ENCODE results near the gene SLC2A4RG. TPM values are rescaled to one million over a fixed set of nuclear protein-coding genes. Genes with fewer than 3 reads are reported as not detected.
A peak's percentile ranks its signal among the peaks of the same experiment; 100 is the strongest.

Gene SLC2A4RG
- total and polyA plus RNA-seq, 2 of the 13 experiments (the other 11 are each of a cell fraction or from before 2014, with no cell fraction given) = 91.4 to 95.9 TPM

DNA sequence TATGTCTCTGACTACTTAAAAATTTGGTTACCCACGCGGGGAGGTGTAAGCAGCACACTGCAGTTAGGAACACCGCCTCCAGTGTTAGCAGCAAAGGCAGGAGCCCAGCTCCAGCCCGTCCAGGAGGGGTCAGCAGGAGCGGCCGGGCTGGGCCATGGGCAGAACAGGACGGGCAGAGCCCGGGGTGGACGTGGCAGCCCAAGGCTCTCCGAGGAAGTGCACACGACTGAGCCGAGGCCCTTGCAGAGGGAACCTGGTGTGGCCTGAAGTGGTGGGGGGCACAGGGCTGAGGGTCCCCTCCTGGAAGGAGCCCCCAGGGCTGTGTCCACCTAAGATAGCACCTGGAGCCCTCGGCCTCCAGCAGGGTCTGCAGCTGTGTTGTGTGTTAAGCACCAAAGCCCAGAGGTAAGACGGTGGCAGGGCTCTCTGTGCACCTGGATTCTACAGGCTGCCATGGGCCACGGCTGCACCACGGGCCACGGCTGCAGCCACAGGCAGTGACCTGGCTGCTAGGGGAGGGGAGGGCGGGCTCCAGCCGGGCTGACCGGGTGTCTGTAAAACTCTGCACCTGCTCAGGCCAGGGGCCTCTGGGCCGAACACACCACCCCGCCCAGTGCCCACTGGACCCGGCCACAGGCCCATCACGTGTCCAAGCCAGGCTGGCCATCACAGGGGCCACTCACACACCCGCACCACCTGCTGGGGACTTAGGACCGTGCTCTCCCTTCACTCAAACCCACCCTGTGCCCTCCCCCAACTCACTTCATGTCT, 6.6 kb downstream of the SLC2A4RG start (continued):
- TF ChIP-seq PAX8 (CRISPR knock-in tag; IDR thresholded peaks at IDR 0.05; ENCODE audit: borderline replicate concordance) = no peak
- TF ChIP-seq ZNF891 (CRISPR knock-in tag; IDR thresholded peaks at IDR 0.05) = no peak
- TF ChIP-seq SETDB1 (CRISPR knock-in tag; IDR thresholded peaks at IDR 0.05; ENCODE audit: borderline replicate concordance) = no peak
- TF ChIP-seq ZNF782 (CRISPR knock-in tag; IDR thresholded peaks at IDR 0.05; ENCODE audit: borderline replicate concordance) = no peak
- TF ChIP-seq SPEN (CRISPR knock-in tag; IDR thresholded peaks at IDR 0.05; ENCODE audit: low read depth) = 0 out of 2 replicates have a peak, but pooled peaks have one; percentile 50
- TF ChIP-seq, protein P1, sequence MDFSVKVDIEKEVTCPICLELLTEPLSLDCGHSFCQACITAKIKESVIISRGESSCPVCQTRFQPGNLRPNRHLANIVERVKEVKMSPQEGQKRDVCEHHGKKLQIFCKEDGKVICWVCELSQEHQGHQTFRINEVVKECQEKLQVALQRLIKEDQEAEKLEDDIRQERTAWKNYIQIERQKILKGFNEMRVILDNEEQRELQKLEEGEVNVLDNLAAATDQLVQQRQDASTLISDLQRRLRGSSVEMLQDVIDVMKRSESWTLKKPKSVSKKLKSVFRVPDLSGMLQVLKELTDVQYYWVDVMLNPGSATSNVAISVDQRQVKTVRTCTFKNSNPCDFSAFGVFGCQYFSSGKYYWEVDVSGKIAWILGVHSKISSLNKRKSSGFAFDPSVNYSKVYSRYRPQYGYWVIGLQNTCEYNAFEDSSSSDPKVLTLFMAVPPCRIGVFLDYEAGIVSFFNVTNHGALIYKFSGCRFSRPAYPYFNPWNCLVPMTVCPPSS (IDR thresholded peaks at IDR 0.05) = no peak
- TF ChIP-seq ZSCAN21 (CRISPR knock-in tag; IDR thresholded peaks at IDR 0.05; ENCODE audit: borderline replicate concordance) = no peak
- TF ChIP-seq AHR (CRISPR knock-in tag; IDR thresholded peaks at IDR 0.05) = no peak
- no peak for TF ChIP-seq ZBTB1 (CRISPR knock-in tag; IDR thresholded peaks at IDR 0.05; ENCODE audit: borderline replicate concordance)
- TF ChIP-seq, protein P2, sequence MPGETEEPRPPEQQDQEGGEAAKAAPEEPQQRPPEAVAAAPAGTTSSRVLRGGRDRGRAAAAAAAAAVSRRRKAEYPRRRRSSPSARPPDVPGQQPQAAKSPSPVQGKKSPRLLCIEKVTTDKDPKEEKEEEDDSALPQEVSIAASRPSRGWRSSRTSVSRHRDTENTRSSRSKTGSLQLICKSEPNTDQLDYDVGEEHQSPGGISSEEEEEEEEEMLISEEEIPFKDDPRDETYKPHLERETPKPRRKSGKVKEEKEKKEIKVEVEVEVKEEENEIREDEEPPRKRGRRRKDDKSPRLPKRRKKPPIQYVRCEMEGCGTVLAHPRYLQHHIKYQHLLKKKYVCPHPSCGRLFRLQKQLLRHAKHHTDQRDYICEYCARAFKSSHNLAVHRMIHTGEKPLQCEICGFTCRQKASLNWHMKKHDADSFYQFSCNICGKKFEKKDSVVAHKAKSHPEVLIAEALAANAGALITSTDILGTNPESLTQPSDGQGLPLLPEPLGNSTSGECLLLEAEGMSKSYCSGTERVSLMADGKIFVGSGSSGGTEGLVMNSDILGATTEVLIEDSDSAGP (CRISPR knock-in tag; IDR thresholded peaks at IDR 0.05; ENCODE audit: borderline replicate concordance) = peak; percentile 13; the same call in 1 of the 2 replicates
- 0 out of 2 replicates have a peak, but pooled peaks have one; percentile 37 for TF ChIP-seq ZNF607 (CRISPR knock-in tag; IDR thresholded peaks at IDR 0.05; ENCODE audit: borderline replicate concordance)
- TF ChIP-seq, protein P3, sequence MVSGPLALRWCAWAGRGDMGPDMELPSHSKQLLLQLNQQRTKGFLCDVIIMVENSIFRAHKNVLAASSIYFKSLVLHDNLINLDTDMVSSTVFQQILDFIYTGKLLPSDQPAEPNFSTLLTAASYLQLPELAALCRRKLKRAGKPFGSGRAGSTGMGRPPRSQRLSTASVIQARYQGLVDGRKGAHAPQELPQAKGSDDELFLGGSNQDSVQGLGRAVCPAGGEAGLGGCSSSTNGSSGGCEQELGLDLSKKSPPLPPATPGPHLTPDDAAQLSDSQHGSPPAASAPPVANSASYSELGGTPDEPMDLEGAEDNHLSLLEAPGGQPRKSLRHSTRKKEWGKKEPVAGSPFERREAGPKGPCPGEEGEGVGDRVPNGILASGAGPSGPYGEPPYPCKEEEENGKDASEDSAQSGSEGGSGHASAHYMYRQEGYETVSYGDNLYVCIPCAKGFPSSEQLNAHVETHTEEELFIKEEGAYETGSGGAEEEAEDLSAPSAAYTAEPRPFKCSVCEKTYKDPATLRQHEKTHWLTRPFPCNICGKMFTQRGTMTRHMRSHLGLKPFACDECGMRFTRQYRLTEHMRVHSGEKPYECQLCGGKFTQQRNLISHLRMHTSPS (CRISPR knock-in tag; IDR thresholded peaks at IDR 0.05; ENCODE audit: low read depth) = 0 out of 2 replicates have a peak, but pooled peaks have one; percentile 17
- TF ChIP-seq ZFP36L2 (CRISPR knock-in tag; IDR thresholded peaks at IDR 0.05) = no peak
- TF ChIP-seq FOXA3 (CRISPR knock-in tag; IDR thresholded peaks at IDR 0.05) = no peak
- TF ChIP-seq GLI4 (CRISPR knock-in tag; IDR thresholded peaks at IDR 0.05; ENCODE audit: borderline replicate concordance) = peak; percentile 69; the same call in 1 of the 2 replicates
- TF ChIP-seq, protein P4, sequence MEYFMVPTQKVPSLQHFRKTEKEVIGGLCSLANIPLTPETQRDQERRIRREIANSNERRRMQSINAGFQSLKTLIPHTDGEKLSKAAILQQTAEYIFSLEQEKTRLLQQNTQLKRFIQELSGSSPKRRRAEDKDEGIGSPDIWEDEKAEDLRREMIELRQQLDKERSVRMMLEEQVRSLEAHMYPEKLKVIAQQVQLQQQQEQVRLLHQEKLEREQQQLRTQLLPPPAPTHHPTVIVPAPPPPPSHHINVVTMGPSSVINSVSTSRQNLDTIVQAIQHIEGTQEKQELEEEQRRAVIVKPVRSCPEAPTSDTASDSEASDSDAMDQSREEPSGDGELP (IDR thresholded peaks at IDR 0.05; ENCODE audit: borderline replicate concordance, low read depth) = no peak
- TF ChIP-seq PRMT3 (CRISPR knock-in tag; IDR thresholded peaks at IDR 0.05; ENCODE audit: borderline replicate concordance, low read depth) = no peak
- no peak for TF ChIP-seq CHD4 (IDR thresholded peaks at IDR 0.05; ENCODE audit: borderline replicate concordance, low read length)
- no peak for TF ChIP-seq RFX3 (CRISPR knock-in tag; IDR thresholded peaks at IDR 0.05)
- TF ChIP-seq, protein P5, sequence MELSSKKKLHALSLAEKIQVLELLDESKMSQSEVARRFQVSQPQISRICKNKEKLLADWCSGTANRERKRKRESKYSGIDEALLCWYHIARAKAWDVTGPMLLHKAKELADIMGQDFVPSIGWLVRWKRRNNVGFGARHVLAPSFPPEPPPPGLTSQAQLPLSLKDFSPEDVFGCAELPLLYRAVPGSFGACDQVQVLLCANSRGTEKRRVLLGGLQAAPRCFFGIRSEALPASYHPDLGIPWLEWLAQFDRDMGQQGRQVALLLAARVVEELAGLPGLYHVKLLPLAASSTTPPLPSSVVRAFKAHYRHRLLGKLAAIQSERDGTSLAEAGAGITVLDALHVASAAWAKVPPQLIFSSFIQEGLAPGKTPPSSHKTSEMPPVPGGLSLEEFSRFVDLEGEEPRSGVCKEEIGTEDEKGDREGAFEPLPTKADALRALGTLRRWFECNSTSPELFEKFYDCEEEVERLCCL (CRISPR knock-in tag; IDR thresholded peaks at IDR 0.05; ENCODE audit: borderline replicate concordance) = no peak
- peak; percentile 79; the same call in 1 of the 2 replicates for TF ChIP-seq SNAI1 (CRISPR knock-in tag; IDR thresholded peaks at IDR 0.05; ENCODE audit: borderline replicate concordance)
- TF ChIP-seq KLF12 (CRISPR knock-in tag; IDR thresholded peaks at IDR 0.05; ENCODE audit: borderline replicate concordance) = no peak

Measured in HepG2 (cell line).